Subcutaneous abdominal adipose tissue (tissue), 5 donors: ENCODE measurements around the gene SAFB2.

Experiments
- H3K27ac ChIP-seq: one replicate; pipeline ENCODE4 v1.7.0; 2013; ENCODE audit warnings: low read depth, mild to moderate bottlenecking, inconsistent platforms, low read length, moderate library complexity
- H3K27me3 ChIP-seq, 5 donors: one replicate each; pipeline ENCODE4 v1.7.0; 2013; ENCODE audit warnings: low read length in 5 of 5, inconsistent platforms in 1 of 5; ENCODE audit not compliant: control insufficient read depth in 5 of 5, insufficient read depth in 4 of 5
- H3K36me3 ChIP-seq, 5 donors: one replicate each; pipeline ENCODE4 v1.7.0; 2013; ENCODE audit warnings: low read length in 5 of 5; ENCODE audit not compliant: control insufficient read depth in 5 of 5, insufficient read depth in 5 of 5
- H3K4me1 ChIP-seq, 5 donors: one replicate each; pipeline ENCODE4 v1.7.0; 2013; ENCODE audit warnings: low read length in 5 of 5, mild to moderate bottlenecking in 3 of 5, moderate library complexity in 1 of 5; ENCODE audit not compliant: control insufficient read depth in 5 of 5, insufficient read depth in 5 of 5
- H3K4me3 ChIP-seq, 5 donors: one replicate each; pipeline ENCODE4 v1.7.0; 2013; ENCODE audit warnings: low read length in 5 of 5, low read depth in 1 of 5
- H3K9ac ChIP-seq, 5 donors: one replicate each; pipeline ENCODE4 v1.7.0; 2013; ENCODE audit warnings: low read length in 5 of 5, mild to moderate bottlenecking in 4 of 5, moderate library complexity in 3 of 5
- H3K9me3 ChIP-seq, 5 donors: one replicate each; pipeline ENCODE4 v1.7.0; 2013; ENCODE audit warnings: low read length in 5 of 5; ENCODE audit not compliant: control insufficient read depth in 5 of 5
- donor health status: healthy.
- donor health status: healthy.
- donor health status: healthy.
- donor health status: healthy.
- donor health status: healthy.

SAFB2 gene

DNA sequence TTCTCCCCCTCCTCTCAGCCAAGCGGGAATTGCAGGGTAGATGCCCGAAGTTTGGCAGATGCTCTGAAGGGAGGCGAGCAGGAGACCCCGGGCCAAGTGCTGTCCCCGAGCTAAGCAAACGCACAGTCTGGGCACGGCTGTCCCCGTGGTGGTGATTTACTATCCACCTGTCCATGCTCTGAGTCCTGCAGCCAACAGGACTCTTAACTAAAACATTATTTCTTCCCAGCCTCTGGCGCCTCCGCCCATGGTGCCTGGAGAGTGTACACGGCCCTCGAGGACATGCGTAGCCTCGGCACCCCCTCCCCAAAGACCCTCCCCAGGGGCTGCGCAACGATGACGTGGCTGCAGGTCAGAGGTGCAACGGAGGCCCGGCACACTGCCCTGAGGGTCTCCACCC lies 62.4 kb downstream of the SAFB2 start:
- H3K27ac ChIP-seq = no peak overlapping the region
- no peak overlapping the region for H3K4me3 ChIP-seq
- H3K36me3 ChIP-seq = no peaks in the 10 kb centered on the region
- no peak overlapping the region for H3K9ac ChIP-seq
- H3K27me3 ChIP-seq = peaks cover 25 to 48% (median 34%) of the 10 kb centered on the region in 5 donors
- H3K4me1 ChIP-seq = no peaks in the 10 kb centered on the region
- H3K9me3 ChIP-seq = peaks cover 0 to 18% (median 11%) of the 10 kb centered on the region in 5 donors

DNA sequence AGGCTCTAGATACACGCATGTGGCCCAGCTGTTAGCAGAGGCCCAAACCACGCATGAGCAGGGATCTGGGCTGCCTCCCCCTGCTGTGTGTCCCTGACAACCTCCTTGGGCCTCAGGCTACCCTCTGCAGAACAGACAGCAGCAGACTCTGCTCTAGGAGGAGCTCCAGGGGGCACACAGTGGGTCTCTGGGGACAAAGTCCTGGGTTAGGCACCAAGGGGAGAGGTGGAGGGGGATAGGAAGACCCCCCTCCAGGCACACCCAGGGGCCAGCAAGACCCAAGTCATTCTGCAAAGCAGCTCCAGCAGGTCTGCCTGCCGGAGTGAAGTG lies 62.8 kb downstream of the SAFB2 start:
- no peaks in the 10 kb centered on the region for H3K36me3 ChIP-seq
- H3K27me3 ChIP-seq = peaks cover 25 to 44% (median 30%) of the 10 kb centered on the region in 5 donors
- H3K27ac ChIP-seq = no peak overlapping the region
- no peaks in the 10 kb centered on the region for H3K4me1 ChIP-seq
- no peak overlapping the region for H3K9ac ChIP-seq
- peaks cover 0 to 18% (median 11%) of the 10 kb centered on the region in 5 donors for H3K9me3 ChIP-seq
- no peak overlapping the region for H3K4me3 ChIP-seq

DNA sequence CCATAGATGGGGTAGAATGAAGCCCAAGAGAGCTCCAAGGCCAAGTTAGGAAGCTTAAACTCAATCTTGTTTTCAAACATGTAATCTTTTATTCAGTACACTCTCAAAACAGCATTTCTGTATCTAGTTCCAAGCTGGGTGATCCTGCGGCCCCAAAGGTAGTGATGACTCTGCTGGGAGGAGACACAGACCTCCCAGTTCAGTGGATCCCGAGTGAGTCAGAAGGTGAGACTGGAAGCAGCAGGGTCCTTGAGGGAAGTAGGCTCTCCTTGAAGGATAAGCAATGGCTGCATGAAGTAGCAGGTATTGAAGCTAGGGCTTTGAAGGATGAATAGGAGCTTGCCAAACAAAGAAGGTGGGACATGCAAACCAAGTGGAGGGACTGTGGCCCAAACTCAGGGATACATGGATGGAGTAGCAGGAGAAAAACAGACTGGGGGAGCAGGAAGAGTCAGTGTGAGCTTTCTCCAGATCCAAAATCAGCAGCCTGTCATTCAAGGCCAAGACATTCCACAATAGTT lies 64.4 kb downstream of the SAFB2 start:
- peak overlapping the region in 1 of 5 donors; percentile 1 for H3K9ac ChIP-seq
- H3K4me1 ChIP-seq = no peaks in the 10 kb centered on the region
- no peaks in the 10 kb centered on the region for H3K36me3 ChIP-seq
- H3K27ac ChIP-seq = no peak overlapping the region
- no peak overlapping the region for H3K4me3 ChIP-seq
- H3K27me3 ChIP-seq = peaks cover 22 to 42% (median 27%) of the 10 kb centered on the region in 5 donors
- H3K9me3 ChIP-seq = peaks cover 0 to 18% (median 11%) of the 10 kb centered on the region in 5 donors

DNA sequence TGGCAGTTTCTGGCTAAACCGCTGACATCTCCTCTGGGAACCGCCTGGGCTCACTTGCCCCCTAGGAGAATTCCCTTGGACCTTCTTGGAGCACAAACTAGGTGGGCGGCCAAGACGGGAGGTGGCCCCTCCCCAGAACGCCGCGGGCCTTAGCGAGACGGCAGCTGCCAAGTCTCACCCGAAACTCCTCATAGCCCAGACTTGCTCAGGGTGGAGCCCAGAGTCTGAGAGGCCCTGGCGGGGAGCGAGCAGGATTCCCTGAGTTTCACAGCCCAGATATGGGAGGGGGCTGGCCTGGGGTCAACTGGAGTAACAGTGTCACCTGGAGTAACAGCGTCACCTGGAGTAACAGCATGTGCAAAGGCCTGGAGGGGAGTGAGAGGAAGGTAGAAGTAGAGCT lies 64.9 kb downstream of the SAFB2 start:
- no peak overlapping the region for H3K27ac ChIP-seq
- no peaks in the 10 kb centered on the region for H3K4me1 ChIP-seq
- H3K9me3 ChIP-seq = peaks cover 0 to 18% (median 11%) of the 10 kb centered on the region in 5 donors
- peak overlapping the region in 1 of 5 donors; percentile 1 for H3K9ac ChIP-seq
- no peaks in the 10 kb centered on the region for H3K36me3 ChIP-seq
- H3K27me3 ChIP-seq = peaks cover 19 to 37% (median 27%) of the 10 kb centered on the region in 5 donors
- H3K4me3 ChIP-seq = no peak overlapping the region

DNA sequence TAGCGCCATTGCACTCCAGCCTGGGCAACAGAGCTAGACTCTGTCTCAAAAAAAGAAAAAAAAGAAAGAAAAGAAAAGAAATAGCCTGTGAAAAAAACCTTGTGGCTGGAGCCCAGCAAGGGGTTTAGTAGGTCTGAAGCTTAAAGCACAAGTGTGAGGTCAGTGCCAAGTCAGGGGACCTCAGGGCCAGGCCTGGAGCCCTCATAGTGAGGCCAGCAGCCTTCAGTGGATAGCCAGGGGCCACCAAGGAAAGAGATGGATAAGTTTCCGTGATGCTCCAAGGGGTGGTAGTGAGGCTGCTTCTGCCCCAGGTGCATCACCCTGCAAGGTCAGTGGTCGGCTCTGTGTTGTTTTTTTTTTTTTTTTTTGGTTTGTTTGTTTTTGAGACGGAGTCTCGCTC lies 67.7 kb downstream of the SAFB2 start:
- peaks cover 0 to 4% (median 0%) of the 10 kb centered on the region in 5 donors for H3K9me3 ChIP-seq
- H3K36me3 ChIP-seq = no peaks in the 10 kb centered on the region
- H3K27ac ChIP-seq = no peak overlapping the region
- H3K4me1 ChIP-seq = no peaks in the 10 kb centered on the region
- H3K4me3 ChIP-seq = no peak overlapping the region
- H3K27me3 ChIP-seq = peaks cover 0 to 20% (median 12%) of the 10 kb centered on the region in 5 donors
- H3K9ac ChIP-seq = no peak overlapping the region

DNA sequence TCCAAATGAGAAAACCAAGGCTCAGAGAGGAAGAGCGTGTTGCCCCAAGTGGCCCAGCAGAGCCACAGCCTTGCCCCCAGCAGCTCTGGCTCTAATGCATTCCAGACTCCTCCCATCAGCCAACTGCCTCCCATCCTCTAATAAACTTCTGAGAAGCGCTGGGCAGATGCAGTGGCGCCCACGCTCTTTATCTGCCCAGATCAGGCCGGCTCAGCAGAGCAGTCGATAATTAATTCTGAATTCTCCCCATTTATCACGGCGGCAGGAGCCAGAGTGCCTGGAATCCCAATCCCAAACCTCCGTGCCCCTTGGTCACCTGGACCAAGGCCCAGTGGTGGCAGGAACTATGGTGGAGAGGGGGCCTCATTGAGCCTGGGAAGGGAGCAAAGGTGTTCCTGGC lies 68.7 kb downstream of the SAFB2 start:
- H3K36me3 ChIP-seq = no peaks in the 10 kb centered on the region
- no peak overlapping the region for H3K27ac ChIP-seq
- no peak overlapping the region for H3K9ac ChIP-seq
- H3K27me3 ChIP-seq = peaks cover 0 to 18% (median 8%) of the 10 kb centered on the region in 5 donors
- H3K4me3 ChIP-seq = no peak overlapping the region
- no peaks in the 10 kb centered on the region for H3K4me1 ChIP-seq
- peaks cover 0 to 4% (median 0%) of the 10 kb centered on the region in 5 donors for H3K9me3 ChIP-seq

DNA sequence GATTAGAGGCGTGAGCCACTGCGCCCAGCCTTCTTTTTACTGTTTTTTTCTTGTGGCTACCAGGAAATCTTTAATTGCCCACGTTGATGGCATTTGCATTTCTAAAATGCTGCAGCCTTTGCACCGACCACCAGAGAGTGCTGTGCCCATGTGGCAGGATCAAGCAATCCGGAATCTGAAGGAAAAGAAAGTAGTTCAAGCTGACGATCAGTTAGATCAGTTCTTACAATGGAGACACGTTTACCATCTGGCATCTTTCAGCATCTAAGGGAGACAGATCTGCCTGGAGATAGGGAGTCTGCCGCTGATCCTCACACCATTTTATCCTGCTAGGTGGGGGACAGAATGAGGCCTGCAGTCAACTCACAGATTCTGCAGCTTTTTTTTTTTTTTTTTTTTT lies 74.7 kb downstream of the SAFB2 start:
- no peak overlapping the region for H3K27ac ChIP-seq
- H3K4me1 ChIP-seq = no peaks in the 10 kb centered on the region
- no peaks in the 10 kb centered on the region for H3K9me3 ChIP-seq
- peaks cover 0 to 3% (median 0%) of the 10 kb centered on the region in 5 donors for H3K27me3 ChIP-seq
- H3K9ac ChIP-seq = no peak overlapping the region
- no peaks in the 10 kb centered on the region for H3K36me3 ChIP-seq
- H3K4me3 ChIP-seq = no peak overlapping the region

DNA sequence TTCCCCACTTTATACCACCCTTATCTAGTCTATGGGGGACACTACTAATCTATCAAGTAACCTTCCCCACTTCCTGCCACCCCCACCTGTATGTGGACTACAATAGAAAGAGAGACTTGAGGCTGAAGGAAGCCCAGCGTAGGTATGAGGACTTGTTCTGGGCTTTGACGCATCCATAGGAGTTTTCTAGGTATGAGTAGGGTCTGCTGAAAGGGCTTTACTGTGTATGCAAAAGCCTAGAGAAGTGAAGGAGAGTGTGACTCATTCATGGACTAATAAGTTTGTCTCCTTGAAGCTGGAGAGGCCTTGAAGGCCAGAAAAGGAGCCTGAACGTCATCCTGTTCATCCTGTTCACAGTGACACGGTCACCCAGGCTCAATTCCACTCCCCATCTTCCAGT lies 76.6 kb downstream of the SAFB2 start:
- no peak overlapping the region for H3K4me3 ChIP-seq
- H3K27ac ChIP-seq = no peak overlapping the region
- H3K4me1 ChIP-seq = no peaks in the 10 kb centered on the region
- no peak overlapping the region for H3K9ac ChIP-seq
- H3K9me3 ChIP-seq = no peaks in the 10 kb centered on the region
- H3K27me3 ChIP-seq = peaks cover 0 to 3% (median 0%) of the 10 kb centered on the region in 5 donors
- no peaks in the 10 kb centered on the region for H3K36me3 ChIP-seq

DNA sequence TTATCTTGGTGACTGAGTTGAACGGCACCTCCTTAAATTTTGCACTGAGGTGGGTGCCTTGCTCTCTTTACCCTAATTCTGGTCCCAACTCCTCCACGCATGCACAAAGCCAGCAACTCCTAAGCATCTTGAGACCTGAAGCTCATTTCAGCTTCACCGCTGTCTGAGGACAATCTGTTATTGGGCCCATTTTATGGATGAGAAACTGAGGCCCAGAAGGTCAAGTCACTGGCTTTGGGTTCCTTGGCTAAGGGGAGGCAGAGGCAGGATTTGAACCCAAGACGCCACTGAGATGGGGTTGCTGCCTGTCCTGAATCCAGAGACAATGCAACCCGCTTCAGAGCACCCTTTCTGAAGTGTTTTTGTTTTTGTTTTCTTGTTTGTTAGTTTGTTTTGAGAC lies 77.5 kb downstream of the SAFB2 start:
- Histone ChIP-seq H3K36me3 (no peaks in the 10 kb centered on the region), H3K9me3 (no peaks in the 10 kb centered on the region), H3K27ac (no peak overlapping the region), H3K4me3 (no peak overlapping the region), H3K9ac (no peak overlapping the region), H3K4me1 (no peaks in the 10 kb centered on the region), H3K27me3 (peaks cover 0 to 6% (median 3%) of the 10 kb centered on the region in 5 donors)

DNA sequence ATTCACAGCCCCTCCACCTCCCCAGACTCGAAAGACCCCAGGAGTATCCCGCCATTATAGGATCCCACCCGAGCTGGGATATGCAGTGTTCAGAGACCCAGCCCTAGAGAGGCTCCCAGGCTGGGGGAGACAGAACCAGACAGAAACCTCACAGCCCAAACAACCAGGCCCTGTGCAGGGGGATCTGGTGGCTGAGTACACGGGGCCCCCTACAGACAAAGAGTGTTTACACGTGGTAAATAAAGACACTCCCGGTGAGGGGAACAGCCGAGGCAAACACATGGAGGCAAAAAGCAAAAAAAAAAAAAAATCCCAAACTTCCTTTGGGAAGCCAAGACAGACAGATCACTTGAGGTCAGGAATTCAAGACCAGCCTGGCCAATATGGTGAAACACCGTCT lies 79.9 kb downstream of the SAFB2 start:
- H3K4me3 ChIP-seq = no peak overlapping the region
- no peaks in the 10 kb centered on the region for H3K4me1 ChIP-seq
- peaks cover 11 to 23% (median 16%) of the 10 kb centered on the region in 5 donors for H3K27me3 ChIP-seq
- H3K36me3 ChIP-seq = no peaks in the 10 kb centered on the region
- H3K27ac ChIP-seq = no peak overlapping the region
- H3K9ac ChIP-seq = no peak overlapping the region
- no peaks in the 10 kb centered on the region for H3K9me3 ChIP-seq
